HG03095 (cell line): ENCODE results near the gene MUS81.
"Not testable (repeated sequence)": the region's sequence is repeated elsewhere in the genome, so short reads cannot be mapped to it uniquely, and the experiment has no call there.

Experiments
- ATAC-seq: cut with Tn5 transposase; IDR thresholded peaks from one replicate; pipeline ENCODE4 v1.9.1; 2021; ENCODE audit warnings: moderate library complexity; ENCODE audit not compliant: unreplicated experiment

MUS81 gene

DNA sequence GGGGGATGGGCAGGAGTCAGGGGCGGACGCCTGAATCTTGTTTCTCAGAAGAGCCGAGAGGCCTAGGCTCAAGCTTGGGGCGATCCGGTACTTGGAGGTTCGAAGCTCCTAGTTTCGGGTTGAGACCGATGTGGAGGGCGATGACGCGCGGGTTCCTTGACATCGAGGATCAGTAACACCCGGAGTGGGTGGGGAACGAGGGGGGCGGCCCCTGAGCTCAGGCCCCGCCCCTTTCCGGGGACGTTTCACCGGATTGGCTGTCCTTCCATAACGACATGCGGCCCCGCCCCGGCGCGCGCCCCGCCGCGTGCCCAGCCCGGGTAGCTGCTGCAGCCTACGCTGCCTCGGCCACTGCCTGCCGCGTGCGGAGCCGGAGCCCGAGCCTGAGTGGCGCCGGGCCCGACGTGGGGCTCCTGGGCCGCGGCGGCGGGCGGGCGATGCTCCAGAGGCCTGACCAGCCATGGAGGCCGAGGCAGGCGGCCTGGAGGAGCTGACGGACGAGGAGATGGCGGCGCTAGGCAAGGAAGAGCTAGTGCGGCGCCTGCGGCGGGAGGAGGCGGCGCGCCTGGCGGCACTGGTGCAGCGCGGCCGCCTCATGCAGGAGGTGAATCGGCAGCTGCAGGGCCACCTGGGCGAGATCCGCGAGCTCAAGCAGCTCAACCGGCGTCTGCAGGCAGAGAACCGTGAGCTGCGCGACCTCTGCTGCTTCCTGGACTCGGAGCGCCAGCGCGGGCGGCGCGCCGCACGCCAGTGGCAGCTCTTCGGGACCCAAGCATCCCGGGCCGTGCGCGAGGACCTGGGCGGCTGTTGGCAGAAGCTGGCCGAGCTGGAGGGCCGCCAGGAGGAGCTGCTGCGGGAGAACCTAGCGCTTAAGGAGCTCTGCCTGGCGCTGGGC is 30.3 kb downstream of the MUS81 start, which contains the start of gene CCDC85B:
CCDC85B (plus strand) TSS at position 350 of the 895 bp plus-strand sequence; CDS start at position 461, 111 bp downstream.
- ATAC-seq = peak; percentile 47

DNA sequence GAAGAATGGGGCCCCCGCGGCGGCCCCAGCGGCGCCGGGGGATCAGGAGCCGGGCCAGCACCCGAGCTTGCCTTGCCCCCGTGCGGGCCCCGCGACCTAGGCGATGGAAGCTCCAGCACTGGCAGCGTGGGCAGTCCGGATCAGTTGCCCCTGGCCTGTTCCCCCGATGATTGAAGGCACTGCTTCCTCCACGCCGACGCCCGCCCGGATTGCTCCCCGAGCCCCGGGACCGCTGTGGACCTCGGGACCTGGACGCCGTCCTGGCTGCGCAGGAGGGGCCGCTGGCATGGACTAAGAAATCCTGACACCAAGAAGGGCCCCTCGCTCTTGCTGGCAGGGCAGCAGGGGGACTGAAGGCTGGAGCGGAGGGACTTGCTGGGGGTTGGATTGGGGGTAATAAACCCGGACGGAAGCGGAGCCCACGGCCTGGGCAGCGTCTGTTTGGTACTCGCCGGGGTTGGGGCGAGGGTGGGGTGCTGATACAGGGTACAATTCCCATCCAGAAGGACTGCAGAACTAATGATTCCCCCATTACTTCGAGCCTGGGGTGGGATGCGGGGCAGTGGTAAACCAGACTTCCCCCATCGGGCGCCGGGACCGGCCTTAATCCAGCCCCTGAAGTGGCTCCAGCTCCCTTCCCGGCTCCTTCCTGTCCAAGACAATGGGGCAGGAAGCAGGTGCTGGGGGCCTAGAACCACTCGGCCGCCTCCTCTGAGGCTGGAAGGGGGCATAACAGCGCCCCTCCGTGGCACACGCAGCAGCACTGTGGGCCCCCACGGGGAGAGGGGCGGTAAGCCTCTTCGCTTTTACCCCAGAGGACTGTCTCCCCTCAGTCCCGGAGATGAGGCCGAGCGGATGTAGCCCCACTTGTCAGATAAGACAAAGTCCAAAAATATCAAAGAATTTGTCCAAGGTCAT is 31.2 kb downstream of the MUS81 start:
- ATAC-seq = no peak

DNA sequence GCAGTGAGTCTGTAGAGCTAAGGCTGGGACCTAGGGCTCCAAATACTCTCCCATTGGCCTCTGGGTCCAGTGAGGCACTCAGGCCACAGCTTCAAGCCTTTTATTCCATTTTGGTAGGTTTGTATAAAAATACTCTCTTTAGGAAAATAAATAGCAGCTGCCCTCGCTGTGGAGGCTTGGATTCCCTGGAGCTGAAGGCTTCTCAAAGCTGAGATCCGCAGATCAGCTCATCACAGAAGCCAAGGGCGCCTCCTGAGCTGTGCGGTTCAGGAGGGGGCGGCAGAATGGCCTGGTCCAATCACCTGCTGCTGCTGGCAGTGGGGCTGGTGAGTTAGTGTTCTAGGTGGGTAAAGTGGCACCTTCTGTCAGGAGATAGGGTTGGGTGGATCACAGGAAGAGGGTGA is 31.9 kb downstream of the MUS81 start:
- ATAC-seq = not testable (repeated sequence)

DNA sequence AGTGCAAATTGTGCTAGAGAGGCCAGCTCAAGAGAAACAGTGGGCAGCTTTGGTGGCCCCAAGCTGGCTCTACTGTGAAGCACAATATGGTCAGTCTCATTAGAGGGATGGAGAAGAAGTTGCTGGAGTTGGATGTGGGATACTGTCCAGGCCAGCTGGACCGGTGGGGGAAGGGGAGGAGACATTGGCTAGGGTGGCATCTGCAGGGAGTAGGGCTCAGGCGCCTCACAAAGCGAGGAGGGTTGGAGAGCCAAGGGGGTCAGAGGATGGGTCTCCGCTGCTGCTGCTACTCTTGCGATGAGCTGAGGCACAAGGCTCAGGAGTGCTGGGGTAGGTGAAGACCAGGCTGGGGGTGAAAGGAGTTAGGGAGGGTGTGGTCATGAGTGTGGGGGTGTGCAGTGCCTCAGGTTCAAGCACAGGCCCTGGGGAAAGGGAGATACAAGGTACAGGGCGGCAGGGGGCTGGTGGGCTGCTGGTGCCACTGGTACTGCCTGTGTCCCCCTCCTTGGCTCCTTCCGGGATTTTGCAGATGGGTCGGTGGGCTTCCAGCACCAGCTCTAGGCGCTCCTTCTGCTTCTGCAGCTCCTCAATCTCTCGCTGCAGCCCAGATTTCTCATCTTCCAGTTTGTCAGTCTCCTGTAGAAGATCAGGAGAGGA is 32.6 kb downstream of the MUS81 start:
- no peak for ATAC-seq

DNA sequence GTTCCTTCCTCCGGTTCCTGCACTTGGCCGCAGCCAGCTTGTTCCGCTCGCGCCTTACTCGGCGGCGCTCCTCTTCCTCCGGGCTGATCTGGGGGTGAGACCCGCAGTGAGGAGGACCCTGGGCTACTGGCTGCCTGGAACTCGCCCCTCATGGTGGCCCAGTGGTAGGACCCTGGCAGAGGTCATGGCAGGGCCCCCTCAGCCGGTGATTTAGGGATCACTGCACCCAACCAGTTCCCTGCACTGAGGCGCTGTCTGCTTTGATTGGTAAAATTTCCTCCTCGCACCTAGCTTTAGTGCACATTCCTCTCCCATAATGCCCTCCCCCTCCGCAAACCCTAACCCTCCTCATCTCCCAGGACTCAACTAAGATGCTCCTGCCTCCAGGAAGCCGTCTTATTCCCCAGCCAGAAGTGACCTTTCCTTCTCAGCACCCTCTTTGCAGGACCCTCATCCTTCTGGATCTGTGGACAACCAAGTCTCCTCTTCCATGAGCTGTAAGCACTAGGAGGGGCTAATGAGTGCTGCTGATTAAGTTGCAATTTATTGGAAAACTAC is 33.9 kb downstream of the MUS81 start:
- no peak for ATAC-seq

DNA sequence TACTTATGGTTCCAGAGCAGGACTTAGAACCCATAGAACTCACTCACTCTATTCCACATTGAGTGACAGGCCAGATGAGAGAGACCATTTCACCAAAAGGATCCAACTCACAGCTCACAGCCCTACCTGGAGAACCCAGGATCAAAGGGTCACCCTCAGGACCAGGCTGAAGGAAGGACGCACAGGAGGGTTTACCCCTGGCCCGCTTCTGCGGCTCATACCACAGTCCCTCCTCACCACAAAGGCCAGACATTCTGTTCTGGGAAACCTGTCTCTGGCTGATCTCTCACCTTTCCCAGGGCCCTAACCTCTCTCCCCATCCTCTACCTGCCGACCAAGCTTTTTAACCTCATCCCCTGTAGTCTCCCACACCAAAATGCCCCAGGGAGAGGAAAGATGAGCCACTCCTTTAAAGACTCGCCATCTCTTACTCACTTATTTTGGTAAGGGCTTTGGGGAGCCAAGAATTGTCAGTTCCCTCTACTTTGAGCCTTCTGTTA is 35.3 kb downstream of the MUS81 start:
- no peak for ATAC-seq

DNA sequence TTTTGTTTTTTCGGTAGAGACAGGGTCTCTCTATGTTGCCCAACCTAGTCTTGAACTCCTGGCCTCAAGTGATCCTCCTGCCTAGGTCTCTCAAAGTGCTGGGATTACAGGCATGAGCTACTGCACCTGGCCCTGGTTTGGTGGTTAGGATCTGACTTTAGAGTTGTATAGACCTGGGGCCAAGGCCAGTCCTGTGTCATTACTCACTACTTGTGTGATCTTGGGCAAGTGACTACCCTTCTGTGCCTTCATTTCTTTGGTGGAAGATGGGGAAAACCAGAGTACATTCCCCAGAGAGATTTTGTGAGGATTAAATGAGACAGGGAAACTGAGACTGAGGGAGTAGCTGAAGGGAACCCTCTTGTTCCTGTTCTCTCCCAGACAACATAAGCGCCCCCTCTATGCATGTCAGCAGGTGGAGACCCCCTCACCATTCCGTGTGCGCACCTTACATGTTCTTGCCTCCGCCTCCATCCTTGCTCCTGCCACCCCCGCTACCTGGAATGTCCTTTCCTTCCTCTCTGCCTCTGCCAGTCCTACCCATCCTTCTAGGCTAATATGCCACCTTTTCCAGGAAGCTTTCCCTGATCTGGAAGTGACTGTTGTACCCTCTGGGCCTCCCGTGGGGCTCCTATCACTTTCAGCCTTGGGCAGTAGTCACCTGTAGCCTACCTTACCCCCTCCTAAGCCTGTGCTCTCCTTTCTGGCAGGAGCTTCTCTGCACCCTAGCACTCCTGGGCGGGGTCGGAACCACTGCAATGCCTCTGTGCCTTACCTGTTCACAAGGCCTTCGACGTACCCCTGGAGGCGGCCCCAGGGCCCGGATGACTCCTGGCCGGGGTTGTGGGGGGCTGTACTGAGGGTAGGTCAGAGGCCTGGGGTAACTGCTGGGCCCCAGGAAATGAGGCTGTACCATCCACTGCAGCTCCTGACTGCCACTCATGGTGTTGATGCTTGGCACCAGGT is 36.1 kb downstream of the MUS81 start:
- ATAC-seq = no peak

DNA sequence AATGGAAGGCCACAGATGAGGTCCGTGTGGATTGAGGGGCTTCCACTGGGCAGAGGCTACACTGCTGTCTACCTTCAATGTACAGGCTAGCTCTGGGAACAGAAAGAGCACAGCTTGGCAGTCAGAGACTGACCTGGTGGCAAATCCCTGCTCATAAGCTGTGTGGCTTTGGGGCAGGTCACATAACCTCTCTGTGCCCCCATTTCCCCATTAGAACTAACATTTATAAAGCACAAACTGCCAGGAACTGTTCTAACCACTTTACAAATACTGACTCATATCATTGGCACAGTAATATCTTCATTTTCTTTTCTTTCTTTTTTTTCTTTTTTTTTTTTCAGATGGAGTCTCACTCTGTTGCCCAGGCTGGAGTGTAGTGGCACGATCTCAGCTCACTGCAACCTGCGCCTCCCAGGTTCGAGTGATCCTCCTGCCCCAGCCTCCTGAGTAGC is 36.8 kb downstream of the MUS81 start:
- no peak for ATAC-seq

DNA sequence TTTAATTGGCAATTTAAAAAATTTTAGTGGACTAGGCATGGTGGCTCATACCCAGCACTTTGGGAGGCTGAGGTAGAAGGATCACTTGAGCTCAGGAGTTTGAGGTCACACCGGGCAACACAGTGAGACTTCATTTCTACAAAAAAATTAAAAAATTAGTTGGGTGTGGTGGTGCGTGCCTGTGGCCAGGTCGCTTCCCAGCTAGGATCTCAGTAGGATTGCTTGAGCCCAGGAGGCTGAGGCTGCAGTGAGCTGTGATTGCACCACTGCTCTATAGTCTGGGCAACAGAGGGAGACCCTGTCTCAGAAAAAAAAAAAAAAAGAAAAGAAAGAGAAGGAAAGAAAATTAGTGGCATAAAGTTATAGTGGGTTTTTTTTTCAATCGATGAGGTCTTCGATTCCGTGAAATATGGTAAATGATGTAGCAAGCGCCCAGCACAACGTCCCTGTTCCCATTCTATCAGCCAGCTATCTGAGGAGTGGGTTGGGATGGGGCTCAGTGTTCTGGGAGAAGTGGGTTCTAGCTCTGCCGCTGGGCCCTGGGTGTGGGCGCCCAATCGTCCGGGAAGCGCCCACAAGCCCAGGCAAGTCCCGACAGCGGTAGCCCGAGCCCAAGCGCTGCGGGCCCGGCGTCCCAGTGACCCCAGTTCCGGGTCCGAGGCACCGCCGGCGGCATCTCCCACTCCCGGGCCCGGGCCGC is 38.6 kb downstream of the MUS81 start:
- no peak for ATAC-seq

DNA sequence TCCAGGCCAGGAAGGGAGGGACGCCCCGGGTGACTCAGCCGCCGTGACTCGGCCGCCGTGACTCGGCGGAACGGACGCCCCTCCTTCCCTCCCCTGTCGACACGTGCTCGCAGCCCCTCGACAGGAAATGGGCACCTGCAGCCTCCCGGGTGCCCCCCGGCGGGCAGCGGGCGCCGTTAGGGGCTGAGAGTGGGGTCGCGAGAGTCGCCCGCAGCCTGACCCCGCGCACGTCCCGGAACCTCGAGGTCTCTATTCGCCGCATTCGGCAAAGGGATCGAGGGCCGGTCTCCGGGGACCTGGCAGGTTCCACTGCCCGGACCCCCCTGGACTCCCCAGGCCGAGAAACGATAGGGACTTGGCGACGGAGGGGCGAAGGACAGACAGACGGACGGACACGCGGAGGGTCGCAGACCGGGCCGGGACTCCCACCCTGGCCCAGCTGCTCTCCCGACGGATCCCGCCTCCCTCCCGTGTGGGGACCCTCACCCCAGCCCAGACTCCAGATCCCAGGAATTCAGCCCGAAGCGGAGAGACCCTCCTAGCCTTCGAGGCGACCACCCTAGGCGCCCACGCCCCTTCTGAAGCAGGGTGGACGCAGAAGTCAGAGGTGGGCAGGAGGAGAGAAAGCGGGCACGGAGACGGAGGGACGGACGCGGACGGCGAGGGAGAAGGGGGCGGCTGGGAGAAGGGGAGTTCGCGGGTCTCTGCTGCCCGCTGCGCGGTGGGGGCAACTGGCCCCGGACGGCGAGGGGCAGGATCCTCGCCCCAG is 39.3 kb downstream of the MUS81 start:
- peak; percentile 12 for ATAC-seq

DNA sequence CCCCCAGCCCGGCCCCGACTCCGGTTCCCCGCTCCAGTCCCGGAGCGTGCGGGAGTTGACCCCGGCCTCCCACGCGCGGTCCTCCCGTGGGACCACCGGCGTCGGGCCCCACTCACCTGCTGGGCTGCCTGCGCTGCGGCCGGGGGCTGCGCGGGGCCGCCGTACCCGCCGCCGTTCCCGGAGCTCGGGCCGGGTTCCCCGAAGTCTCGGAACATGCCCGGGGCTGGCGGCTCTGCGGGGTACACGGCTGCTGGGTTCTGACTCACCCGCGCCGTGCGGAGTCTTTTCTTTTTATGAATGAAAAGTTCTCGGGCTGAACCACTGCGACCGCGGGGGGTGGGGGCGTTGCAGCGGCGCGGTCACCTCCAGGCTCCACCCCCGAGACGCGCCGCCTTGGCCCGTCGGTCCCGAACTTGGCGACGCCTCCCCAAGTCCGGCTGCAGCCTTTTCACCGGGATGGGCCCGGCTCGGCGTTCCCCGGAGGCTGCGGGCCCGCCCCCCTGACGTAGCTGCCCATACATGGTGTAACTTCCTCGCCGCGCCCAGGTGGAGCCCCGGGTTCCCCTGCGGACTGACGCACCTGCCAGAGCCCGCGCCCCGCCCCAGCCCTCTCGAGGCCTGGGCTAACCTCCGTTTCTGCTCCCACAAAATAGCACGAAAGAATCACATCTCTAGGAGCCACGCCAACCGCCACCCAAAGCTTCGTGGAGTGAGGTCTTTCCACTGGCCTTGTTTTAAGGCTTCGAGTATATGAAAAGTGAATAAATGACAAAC is 40.1 kb downstream of the MUS81 start, which contains the start of gene FOSL1:
FOSL1 (minus strand) TSS at position 264 of the 774 bp plus-strand sequence; CDS start at position 215, 49 bp downstream.
- peak; percentile 64 for ATAC-seq

DNA sequence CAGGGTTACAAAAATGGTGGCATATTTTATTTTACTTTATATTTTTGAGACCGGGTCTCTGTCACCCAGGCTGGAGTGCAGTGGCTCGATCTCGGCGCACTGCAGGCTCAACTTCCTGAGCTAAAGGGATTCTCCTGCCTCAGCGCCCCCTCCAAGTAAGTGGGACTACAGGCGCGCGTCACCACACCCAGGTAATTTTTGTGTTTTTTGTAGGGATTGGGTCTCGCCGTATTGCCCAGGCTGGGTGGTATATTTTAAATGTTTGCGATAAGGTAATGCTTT is 40.6 kb downstream of the MUS81 start:
- ATAC-seq = no peak

DNA sequence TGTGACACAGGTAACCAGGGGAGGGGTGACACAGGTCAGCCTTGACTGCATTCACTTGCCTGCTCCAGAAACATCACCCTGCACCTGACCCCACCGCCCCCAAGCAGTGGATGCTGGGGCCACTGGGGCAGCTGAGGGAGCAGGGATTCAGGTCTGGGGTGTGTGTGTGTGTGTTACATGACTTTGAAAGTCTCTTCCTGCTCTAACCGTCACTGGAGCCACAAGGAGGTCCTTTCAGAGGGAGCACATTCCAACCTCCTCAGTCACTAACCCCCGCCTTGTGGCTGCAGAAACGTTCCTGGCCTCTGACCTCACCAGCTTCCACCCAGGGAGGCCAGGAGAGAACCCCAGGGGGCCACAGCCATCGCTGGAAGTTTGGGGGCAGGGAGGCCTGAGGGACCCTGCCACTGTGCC is 42.8 kb downstream of the MUS81 start:
- no peak for ATAC-seq

DNA sequence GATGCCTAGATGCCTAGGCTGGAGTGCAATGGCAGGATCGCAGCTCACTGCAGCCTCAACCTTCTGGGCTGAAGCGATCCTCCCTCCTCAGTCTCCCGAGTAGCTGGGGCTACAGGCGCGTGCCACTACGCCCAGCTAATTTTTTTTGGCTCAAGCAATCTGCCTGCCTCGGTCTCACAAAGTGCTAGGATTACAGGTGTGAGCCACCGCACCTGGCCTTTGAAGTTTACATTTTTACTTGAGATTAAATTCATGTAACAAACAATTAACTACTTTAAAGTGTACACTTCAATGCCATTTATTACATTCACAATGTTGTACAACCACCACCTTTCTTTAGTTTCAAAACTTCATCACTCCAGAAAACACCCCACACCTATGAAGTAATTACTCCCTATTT is 43.5 kb downstream of the MUS81 start:
- ATAC-seq = no peak

DNA sequence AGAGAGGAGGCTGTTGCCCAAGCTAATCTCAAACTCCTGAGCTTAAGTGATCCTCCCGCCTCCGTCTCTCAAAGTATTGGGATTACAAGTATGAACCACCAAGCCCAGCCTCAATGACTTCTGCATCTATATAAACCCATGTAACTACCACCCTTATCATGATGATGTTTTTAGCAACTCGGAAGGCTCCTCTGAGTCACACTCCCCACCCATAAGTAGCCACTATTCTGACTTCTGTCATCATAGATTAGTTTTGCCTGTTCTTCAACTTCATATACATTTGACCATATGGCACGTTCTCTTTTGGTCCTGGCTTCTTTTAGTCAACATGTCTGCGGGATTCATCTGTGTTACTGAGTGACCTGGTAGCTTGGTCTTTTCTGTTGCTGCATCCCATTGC is 46.4 kb downstream of the MUS81 start:
- no peak for ATAC-seq

DNA sequence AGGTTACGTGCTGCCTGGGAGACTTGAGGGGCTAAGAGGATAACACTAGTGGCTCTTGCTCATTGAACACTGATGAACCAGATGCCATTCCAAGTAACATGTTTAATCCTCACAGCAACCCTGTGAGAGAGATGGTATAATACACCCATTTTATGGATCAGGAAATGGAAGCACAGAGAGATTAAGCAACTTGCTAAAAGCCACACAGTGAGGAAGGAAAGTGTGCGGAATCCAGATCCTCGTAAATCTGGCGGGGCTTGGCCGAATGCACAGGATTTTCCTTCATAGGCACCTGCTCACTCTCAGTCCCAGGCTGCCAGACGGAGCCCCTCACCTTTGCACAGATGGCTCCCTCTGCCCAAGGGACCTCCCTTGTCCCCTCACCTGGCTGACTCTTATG is 47.6 kb downstream of the MUS81 start:
- no peak for ATAC-seq
